K562 (cell line): ENCODE results near the gene CTF1. TPM values are rescaled to one million over a fixed set of nuclear protein-coding genes. Genes with fewer than 3 reads are reported as not detected.

Experiments used
- SMARCA4 ChIP-seq: fragments of 450-650 bp; IDR thresholded peaks from 2 replicates; pipeline ENCODE4 v1.6.1; 2016
- SMC3 ChIP-seq: conservative IDR thresholded peaks from 2 replicates; pipeline ENCODE4 v1.6.1; 2011; ENCODE audit warnings: low read depth, low read length, improper control_type of control experiment; ENCODE audit not compliant: insufficient read depth
- TSC22D4 ChIP-seq: fragments of 450-650 bp; IDR thresholded peaks from 2 replicates; pipeline ENCODE4 v1.6.1; 2016; ENCODE audit warnings: missing genetic modification characterization, missing biosample characterization, control low read depth
- ZNF830 ChIP-seq: fragments of 250-450 bp; sonication (Bioruptor Pico); IDR thresholded peaks from 2 replicates; pipeline ENCODE4 v1.5.0; 2021; ENCODE audit warnings: mild to moderate bottlenecking
- polyA plus RNA-seq, 8 experiments: library from polyadenylated mRNA; depleted of rRNA in 4 of 8; stranded (reverse) in 5 of 8; unstranded in 3 of 8; fragments of >200 nt; fragmentation: Nextera tagmentation in 2 of 8; fragmentation: Illumina TruSeq in 1 of 8; extraction: Ambion mirVana in 2 of 8; extraction: Trizol in 1 of 8; gene quantifications; 2 replicates each; pipeline versions ENCODE4 v1.2.1 to v1.2.3, GENCODE V29; 2011 to 2014; ENCODE audit warnings: inconsistent platforms in 1 of 8, missing spikeins in 1 of 8
- total RNA-seq, 7 experiments: library from RNA; depleted of rRNA in 6 of 7; stranded (reverse); fragments of >200 nt in 6 of 7; fragmentation: Illumina TruSeq in 2 of 7; extraction: Trizol in 2 of 7; gene quantifications; 2 replicates each; pipeline versions ENCODE4 v1.2.1 to v1.2.3, GENCODE V29; 2011 to 2021; ENCODE audit warnings: low replicate concordance in 1 of 7
- TF ChIP-seq, protein P1 (sequence below): fragments of 250-450 bp; sonication (Bioruptor Pico); IDR thresholded peaks from 2 replicates; pipeline ENCODE4 v1.8.0; 2021; ENCODE audit warnings: borderline replicate concordance, mild to moderate bottlenecking, moderate library complexity; ENCODE audit not compliant: poor library complexity, severe bottlenecking
- TF ChIP-seq, protein P2 (sequence below): fragments of 450-650 bp; IDR thresholded peaks from 2 replicates; pipeline ENCODE4 v1.6.1; 2016; ENCODE audit warnings: low read depth
- TF ChIP-seq, protein P3 (sequence below): fragments of 450-650 bp; IDR thresholded peaks from 2 replicates; pipeline ENCODE4 v1.6.1; 2016; ENCODE audit warnings: mild to moderate bottlenecking, moderate library complexity

Gene CTF1
- total and polyA plus RNA-seq, 9 of the 15 experiments (the other 6 are each of a cell fraction or from before 2014, with no cell fraction given), result 0.24 to 2.5 (median 0.44) TPM

DNA sequence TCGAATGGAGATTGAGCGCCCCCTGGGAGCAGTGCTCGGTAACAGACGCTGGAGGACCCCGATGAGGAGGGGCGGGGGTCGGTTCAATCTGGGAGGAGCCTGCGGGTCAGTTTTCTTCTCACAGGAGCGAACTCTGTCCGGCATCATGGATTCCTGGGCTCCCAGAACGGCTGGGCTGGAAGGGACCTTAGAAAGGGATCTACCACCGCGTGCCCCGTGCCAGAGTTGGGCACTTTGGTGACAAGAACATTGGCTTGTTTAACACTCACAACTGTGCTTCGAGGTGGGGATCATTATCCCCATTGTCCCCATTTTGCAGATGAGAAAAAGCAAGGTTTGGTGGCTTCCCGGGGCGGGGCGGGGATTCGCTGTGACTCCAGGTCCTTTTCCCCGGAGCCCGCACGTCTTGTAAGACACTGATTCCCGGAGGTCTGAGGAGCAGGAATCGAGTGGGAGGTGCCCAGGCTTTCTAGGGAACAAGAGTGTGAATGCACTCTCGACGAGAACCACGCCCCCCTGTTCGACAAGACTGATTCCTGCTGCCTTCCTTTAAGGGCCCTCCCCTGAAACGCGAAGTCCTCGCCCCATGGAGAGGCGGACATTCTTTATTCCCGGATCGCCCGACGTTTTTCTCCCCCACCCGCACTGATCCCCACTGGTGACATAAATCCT is 25.5 kb downstream of the CTF1 start (continued):
- TF ChIP-seq SMARCA4 (no peak), TSC22D4 (tag) (no peak), SMC3 (peak; percentile 88), ZNF830 (no peak)
- TF ChIP-seq, protein P1, sequence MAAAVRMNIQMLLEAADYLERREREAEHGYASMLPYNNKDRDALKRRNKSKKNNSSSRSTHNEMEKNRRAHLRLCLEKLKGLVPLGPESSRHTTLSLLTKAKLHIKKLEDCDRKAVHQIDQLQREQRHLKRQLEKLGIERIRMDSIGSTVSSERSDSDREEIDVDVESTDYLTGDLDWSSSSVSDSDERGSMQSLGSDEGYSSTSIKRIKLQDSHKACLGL (CRISPR knock-in tag), result no peak
- TF ChIP-seq, protein P2, sequence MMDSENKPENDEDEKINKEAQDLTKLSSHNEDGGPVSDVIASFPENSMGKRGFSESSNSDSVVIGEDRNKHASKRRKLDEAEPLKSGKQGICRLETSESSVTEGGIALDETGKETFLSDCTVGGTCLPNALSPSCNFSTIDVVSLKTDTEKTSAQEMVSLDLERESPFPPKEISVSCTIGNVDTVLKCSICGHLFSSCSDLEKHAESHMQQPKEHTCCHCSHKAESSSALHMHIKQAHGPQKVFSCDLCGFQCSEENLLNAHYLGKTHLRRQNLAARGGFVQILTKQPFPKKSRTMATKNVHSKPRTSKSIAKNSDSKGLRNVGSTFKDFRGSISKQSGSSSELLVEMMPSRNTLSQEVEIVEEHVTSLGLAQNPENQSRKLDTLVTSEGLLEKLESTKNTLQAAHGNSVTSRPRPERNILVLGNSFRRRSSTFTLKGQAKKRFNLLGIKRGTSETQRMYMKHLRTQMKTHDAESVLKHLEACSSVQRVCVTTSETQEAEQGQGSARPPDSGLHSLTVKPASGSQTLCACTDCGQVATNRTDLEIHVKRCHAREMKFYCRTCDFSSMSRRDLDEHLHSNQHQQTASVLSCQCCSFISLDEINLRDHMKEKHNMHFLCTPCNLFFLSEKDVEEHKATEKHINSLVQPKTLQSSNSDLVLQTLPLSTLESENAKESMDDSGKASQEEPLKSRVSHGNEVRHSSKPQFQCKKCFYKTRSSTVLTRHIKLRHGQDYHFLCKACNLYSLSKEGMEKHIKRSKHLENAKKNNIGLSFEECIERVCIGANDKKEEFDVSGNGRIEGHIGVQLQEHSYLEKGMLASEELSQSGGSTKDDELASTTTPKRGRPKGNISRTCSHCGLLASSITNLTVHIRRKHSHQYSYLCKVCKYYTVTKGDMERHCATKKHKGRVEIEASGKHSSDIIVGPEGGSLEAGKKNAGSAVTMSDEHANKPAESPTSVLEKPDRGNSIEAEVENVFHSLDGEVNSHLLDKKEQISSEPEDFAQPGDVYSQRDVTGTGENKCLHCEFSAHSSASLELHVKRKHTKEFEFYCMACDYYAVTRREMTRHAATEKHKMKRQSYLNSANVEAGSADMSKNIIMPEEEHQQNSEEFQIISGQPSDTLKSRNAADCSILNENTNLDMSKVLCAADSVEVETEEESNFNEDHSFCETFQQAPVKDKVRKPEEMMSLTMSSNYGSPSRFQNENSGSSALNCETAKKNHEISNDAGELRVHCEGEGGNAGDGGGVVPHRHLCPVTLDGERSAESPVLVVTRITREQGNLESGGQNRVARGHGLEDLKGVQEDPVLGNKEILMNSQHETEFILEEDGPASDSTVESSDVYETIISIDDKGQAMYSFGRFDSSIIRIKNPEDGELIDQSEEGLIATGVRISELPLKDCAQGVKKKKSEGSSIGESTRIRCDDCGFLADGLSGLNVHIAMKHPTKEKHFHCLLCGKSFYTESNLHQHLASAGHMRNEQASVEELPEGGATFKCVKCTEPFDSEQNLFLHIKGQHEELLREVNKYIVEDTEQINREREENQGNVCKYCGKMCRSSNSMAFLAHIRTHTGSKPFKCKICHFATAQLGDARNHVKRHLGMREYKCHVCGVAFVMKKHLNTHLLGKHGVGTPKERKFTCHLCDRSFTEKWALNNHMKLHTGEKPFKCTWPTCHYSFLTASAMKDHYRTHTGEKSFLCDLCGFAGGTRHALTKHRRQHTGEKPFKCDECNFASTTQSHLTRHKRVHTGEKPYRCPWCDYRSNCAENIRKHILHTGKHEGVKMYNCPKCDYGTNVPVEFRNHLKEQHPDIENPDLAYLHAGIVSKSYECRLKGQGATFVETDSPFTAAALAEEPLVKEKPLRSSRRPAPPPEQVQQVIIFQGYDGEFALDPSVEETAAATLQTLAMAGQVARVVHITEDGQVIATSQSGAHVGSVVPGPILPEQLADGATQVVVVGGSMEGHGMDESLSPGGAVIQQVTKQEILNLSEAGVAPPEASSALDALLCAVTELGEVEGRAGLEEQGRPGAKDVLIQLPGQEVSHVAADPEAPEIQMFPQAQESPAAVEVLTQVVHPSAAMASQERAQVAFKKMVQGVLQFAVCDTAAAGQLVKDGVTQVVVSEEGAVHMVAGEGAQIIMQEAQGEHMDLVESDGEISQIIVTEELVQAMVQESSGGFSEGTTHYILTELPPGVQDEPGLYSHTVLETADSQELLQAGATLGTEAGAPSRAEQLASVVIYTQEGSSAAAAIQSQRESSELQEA, result no peak
- TF ChIP-seq, protein P3, sequence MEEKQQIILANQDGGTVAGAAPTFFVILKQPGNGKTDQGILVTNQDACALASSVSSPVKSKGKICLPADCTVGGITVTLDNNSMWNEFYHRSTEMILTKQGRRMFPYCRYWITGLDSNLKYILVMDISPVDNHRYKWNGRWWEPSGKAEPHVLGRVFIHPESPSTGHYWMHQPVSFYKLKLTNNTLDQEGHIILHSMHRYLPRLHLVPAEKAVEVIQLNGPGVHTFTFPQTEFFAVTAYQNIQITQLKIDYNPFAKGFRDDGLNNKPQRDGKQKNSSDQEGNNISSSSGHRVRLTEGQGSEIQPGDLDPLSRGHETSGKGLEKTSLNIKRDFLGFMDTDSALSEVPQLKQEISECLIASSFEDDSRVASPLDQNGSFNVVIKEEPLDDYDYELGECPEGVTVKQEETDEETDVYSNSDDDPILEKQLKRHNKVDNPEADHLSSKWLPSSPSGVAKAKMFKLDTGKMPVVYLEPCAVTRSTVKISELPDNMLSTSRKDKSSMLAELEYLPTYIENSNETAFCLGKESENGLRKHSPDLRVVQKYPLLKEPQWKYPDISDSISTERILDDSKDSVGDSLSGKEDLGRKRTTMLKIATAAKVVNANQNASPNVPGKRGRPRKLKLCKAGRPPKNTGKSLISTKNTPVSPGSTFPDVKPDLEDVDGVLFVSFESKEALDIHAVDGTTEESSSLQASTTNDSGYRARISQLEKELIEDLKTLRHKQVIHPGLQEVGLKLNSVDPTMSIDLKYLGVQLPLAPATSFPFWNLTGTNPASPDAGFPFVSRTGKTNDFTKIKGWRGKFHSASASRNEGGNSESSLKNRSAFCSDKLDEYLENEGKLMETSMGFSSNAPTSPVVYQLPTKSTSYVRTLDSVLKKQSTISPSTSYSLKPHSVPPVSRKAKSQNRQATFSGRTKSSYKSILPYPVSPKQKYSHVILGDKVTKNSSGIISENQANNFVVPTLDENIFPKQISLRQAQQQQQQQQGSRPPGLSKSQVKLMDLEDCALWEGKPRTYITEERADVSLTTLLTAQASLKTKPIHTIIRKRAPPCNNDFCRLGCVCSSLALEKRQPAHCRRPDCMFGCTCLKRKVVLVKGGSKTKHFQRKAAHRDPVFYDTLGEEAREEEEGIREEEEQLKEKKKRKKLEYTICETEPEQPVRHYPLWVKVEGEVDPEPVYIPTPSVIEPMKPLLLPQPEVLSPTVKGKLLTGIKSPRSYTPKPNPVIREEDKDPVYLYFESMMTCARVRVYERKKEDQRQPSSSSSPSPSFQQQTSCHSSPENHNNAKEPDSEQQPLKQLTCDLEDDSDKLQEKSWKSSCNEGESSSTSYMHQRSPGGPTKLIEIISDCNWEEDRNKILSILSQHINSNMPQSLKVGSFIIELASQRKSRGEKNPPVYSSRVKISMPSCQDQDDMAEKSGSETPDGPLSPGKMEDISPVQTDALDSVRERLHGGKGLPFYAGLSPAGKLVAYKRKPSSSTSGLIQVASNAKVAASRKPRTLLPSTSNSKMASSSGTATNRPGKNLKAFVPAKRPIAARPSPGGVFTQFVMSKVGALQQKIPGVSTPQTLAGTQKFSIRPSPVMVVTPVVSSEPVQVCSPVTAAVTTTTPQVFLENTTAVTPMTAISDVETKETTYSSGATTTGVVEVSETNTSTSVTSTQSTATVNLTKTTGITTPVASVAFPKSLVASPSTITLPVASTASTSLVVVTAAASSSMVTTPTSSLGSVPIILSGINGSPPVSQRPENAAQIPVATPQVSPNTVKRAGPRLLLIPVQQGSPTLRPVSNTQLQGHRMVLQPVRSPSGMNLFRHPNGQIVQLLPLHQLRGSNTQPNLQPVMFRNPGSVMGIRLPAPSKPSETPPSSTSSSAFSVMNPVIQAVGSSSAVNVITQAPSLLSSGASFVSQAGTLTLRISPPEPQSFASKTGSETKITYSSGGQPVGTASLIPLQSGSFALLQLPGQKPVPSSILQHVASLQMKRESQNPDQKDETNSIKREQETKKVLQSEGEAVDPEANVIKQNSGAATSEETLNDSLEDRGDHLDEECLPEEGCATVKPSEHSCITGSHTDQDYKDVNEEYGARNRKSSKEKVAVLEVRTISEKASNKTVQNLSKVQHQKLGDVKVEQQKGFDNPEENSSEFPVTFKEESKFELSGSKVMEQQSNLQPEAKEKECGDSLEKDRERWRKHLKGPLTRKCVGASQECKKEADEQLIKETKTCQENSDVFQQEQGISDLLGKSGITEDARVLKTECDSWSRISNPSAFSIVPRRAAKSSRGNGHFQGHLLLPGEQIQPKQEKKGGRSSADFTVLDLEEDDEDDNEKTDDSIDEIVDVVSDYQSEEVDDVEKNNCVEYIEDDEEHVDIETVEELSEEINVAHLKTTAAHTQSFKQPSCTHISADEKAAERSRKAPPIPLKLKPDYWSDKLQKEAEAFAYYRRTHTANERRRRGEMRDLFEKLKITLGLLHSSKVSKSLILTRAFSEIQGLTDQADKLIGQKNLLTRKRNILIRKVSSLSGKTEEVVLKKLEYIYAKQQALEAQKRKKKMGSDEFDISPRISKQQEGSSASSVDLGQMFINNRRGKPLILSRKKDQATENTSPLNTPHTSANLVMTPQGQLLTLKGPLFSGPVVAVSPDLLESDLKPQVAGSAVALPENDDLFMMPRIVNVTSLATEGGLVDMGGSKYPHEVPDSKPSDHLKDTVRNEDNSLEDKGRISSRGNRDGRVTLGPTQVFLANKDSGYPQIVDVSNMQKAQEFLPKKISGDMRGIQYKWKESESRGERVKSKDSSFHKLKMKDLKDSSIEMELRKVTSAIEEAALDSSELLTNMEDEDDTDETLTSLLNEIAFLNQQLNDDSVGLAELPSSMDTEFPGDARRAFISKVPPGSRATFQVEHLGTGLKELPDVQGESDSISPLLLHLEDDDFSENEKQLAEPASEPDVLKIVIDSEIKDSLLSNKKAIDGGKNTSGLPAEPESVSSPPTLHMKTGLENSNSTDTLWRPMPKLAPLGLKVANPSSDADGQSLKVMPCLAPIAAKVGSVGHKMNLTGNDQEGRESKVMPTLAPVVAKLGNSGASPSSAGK, result no peak; the same call in 1 of the 2 replicates
